Bronchial epithelial cell (primary cell): ENCODE measurements around the gene ZFHX3. TPM values are rescaled to one million over a fixed set of nuclear protein-coding genes. Genes with fewer than 3 reads are reported as not detected.

ENCODE experiments used
- DNase-seq: peaks from one replicate; pipeline ENCODE4 v3.0.0-alpha.2; 2010; ENCODE audit warnings: low read depth
- FAIRE-seq: peaks from 2 replicates; lab custom pipeline; 2011; peaks lifted over from hg19 to GRCh38; lab: Jason Lieb, UNC
- H3K27me3 ChIP-seq: 2 replicates; pipeline ENCODE4 v1.5.1; 2011; ENCODE audit warnings: low read length; ENCODE audit not compliant: control insufficient read depth, insufficient read depth
- H3K36me3 ChIP-seq: 2 replicates; pipeline ENCODE4 v1.5.1; 2011; ENCODE audit warnings: low read length; ENCODE audit not compliant: control insufficient read depth, insufficient read depth
- H3K4me3 ChIP-seq: 2 replicates; pipeline ENCODE4 v1.5.1; 2011; ENCODE audit warnings: mild to moderate bottlenecking, low read depth, low read length, control low read depth
- CTCF ChIP-seq: IDR thresholded peaks from 2 replicates; pipeline ENCODE4 v1.5.1; 2011; ENCODE audit warnings: mild to moderate bottlenecking, moderate library complexity, low read length, control low read depth, inconsistent platforms; ENCODE audit not compliant: insufficient read depth, severe bottlenecking
- total RNA-seq: library from RNA; depleted of rRNA; stranded (reverse); fragments of >200 nt; gene quantifications from 2 replicates; pipeline ENCODE4 v1.2.1, GENCODE V29; 2014

The ZFHX3 gene
- total RNA-seq, 1 donor from 2014 or later, result 3.9 TPM

DNA sequence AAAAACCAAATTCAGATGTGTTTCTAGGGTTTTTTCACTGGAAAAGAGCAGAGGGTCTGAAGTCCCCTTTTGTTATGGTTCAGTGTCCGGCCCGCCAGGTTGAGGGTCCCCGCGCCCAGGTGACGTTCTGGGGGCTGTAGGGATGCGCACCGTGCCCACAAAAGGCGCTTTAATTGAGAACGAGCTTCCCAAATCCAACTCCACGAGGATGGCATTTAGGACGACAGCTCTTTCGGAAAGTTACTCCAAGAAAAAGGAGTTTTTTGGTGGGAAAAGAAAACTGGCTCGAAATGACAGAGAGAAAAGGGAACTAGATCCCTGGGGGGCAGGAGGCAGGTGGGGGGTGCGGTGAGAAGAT lies 15.9 kb upstream of the ZFHX3 start:
- FAIRE-seq (no peak), DNase-seq (no peak)
- Histone ChIP-seq H3K27me3 (no peaks in the 10 kb centered on the region), H3K36me3 (no peaks in the 10 kb centered on the region), H3K4me3 (no peak overlapping the region)
- TF ChIP-seq CTCF, result no peak

DNA sequence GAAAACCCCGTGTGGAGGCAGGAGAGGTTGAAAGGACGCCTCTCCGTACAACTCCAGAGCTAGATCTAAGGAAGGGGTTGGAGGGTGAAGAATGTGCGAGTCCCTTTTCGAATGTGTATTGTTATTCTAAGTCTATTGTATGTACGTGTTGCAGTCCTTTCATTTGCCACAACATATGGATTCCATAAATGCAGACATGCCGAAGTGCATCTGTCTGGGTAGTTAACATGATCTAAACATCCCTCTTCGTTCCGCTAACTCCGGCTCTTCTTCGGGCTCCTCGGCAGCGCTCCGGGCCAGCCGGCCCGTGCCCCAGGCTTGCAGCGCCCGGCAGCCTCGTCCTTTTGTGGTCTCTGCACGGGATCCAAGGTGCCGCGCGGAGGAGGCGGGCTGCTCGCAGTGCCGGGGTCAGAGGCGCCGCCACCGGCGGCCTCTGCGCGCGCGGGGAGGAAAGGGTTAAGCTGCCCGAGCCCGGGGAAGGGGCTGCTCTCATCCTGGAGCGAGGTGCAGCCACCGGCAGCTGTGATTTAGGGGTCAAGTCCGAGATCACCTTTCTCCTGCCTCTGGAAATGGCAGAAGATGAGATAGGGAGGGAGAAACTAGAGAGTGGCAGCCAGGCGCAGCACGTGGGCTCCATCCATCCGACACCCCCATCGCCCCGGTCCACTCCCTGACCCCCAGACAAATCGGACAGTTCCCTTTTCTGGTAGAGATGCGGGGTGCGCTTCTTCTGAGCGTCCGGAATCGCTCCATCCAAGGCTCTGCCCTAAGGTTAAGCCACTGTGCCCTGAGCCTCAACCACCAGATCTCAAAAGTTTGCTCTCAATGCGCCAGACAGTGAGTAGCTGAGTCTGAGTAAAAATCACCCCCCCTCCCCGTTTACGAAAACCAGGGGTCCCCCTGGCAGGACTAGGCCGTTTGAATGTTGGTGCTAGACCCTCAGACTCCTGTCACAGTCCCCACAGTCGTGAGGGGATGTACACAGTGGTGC lies 15.1 kb upstream of the ZFHX3 start:
- DNase-seq (no peak), FAIRE-seq (no peak)
- no peak overlapping the region for H3K4me3 ChIP-seq
- no peaks in the 10 kb centered on the region for H3K36me3 ChIP-seq
- H3K27me3 ChIP-seq, result no peaks in the 10 kb centered on the region
- TF ChIP-seq CTCF, result no peak

GRCh38 chr16:73062001-73062616 lies 14.2 kb upstream of the ZFHX3 start:
- FAIRE-seq, result no peak
- no peaks in the 10 kb centered on the region for H3K27me3 ChIP-seq
- no peak overlapping the region for H3K4me3 ChIP-seq
- H3K36me3 ChIP-seq, result no peaks in the 10 kb centered on the region
- DNase-seq, result no peak
- TF ChIP-seq CTCF, result no peak

GRCh38 chr16:73060892-73061490 lies 13.1 kb upstream of the ZFHX3 start:
- DNase-seq (no peak), FAIRE-seq (no peak)
- TF ChIP-seq CTCF, result no peak
- no peak overlapping the region for H3K4me3 ChIP-seq
- no peaks in the 10 kb centered on the region for H3K27me3 ChIP-seq
- no peaks in the 10 kb centered on the region for H3K36me3 ChIP-seq

DNA sequence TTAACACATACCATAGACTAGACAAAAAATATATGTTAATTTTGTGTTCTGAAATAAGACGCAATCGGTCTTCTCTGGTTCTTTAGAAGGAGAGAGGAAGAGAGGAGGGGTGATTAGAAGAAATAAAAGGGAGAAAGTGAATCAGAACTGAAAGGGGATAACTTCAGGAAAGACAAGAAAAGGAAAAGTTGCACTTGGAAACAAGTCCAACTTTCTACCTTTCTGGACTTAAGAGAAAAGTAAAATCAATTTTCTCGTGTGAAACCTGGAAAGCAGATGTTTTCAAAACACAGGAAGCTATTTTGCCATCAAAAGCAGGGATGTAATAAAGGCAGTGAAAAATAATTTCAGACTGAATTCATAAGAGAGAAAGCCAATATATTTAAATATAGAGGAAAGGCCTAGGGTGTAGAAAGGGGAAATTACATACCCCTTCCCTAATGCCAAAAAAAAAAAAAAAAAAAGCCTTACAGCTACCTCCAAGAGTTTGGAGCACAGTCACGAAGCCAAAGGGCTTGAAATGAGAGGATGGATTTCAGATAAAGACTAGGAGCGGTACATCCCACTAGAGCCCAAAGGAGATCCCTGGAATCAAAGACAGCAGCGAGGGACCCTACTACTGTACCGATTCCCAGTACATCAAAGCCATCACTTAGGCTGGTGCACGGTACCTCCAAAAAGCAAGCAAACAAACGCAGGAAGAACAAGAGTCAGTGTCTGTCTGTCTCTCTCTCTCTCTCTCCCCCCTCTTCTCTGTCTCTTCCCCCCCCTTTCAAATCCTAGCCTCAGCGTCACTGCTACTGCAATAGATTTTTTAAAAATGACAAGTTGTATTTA lies 12.1 kb upstream of the ZFHX3 start:
- no peaks in the 10 kb centered on the region for H3K36me3 ChIP-seq
- no peak overlapping the region for H3K4me3 ChIP-seq
- DNase-seq (no peak), FAIRE-seq (no peak)
- H3K27me3 ChIP-seq, result no peaks in the 10 kb centered on the region
- no peak for TF ChIP-seq CTCF
